Stimulated activated CD4-positive, alpha-beta T cell treated with anti-CD3 and anti-CD28 coated beads, Interleukin-1b, Interleukin-23, amount 100 ng/mL, for 4 hours (primary cell): ENCODE results near the gene SETDB2.

Source experiments
- DNase-seq, 2 donors: peaks; one replicate each; pipeline ENCODE4 v3.0.0-alpha.2; 2020; ENCODE audit warnings: low read depth in 2 of 2

The SETDB2 gene

GRCh38 chr13:49464621-49465325 is 20.7 kb downstream of the SETDB2 start:
- no peak for DNase-seq

GRCh38 chr13:49466292-49466838 is 22.3 kb downstream of the SETDB2 start:
- no peak for DNase-seq

DNA sequence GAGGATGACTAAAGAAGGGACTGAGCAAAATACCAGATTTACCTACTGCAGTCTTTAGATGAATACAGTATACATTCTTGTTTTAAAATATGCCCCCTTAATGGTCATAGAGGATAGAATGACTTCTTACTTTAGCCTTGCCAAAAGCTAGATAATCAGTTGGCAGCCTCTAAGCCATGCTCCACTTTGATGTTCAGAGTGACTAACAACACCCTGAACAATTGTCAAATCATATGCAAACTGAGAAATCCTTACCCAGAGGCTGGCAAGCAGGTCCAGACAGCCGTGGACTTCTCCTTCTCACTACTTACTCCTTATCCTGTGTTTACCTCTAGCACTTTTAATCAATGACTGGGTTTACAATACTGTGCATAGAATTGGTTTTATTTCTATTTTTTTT is 28.1 kb downstream of the SETDB2 start:
- DNase-seq = no peak

GRCh38 chr13:49476529-49476928 is 32.5 kb downstream of the SETDB2 start:
- no peak for DNase-seq

DNA sequence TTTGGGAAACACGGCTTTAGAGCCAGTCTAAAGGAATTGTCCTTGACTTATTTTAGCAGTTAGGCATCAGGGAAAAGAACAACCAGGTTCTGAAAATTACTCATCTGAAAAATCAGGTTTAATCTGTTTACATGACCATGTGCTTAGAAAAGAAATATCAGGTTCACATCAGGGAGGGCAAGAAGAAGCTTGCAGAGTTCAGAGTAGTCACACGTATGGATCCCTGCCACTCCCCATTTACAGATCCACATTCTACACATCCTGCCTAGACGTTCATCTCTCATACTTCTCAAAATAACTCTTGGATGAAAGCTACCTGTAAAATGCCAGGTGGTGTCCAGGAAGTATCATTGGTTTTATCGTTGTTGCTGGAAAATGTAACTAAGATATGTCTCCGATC is 37.7 kb downstream of the SETDB2 start:
- DNase-seq = no peak

GRCh38 chr13:49488563-49488962 is 44.5 kb downstream of the SETDB2 start:
- no peak for DNase-seq

- no peak for DNase-seq
These were observed 50.6 kb downstream of the SETDB2 start for GRCh38 chr13:49494645-49495044.

DNA sequence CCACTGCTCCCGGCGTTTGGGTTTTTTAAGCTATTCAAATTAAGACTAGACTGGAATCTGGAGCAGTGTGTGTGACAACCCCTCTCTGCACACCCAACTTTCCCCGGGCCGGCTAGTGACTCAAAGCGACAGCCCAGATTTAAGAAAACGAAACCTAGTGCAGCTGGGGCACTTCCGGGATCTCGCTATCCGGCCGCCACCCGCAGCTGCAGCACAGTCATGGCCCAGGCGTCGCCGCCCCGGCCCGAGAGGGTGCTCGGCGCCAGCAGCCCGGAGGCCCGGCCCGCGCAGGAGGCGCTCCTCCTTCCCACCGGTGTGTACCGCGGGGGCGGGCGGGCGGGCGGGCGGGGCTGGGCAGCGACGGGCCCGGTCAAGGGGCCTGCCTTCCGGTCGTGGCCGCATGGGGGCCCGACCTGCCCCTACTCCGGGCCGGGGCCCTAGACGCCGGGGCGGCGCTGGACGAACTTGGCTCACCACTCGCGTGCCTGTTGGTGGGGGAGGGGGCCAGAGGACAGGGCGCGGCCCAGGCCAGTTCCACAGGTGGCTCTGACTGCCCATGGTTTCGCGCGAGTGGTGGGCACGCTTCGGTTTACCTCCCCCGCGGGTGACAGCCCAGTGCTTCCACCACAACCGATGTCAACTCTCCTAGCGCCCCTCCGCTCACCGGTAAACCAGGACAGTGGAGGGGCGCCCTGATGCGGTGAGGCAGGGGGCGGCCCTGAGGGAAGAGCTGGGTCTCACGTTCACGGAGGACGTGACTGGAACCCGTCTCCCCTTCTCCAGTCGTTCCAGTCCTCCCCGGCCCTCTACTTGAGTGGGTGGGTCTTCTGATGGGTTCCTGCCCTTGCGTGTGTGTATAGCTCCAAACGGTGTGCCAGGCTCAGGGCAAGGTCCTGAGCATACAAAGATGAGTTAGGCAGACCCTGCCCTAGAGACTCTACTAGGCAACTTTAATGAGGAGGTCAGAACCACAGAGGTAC is 52.0 kb downstream of the SETDB2 start, which contains the start of gene PHF11:
Gene PHF11, plus strand, starts transcription at position 171 of the 980 bp plus-strand sequence. Its CDS starts 49 bp downstream, at position 220.
- DNase-seq = peak; percentile 76 to 84

GRCh38 chr13:49496837-49497236 is 52.8 kb downstream of the SETDB2 start:
- peak; percentile 12 to 41 for DNase-seq

- no peak for DNase-seq
These were observed 53.2 kb downstream of the SETDB2 start for GRCh38 chr13:49497272-49497671.

GRCh38 chr13:49498206-49498605 is 54.1 kb downstream of the SETDB2 start:
- DNase-seq = no peak

DNA sequence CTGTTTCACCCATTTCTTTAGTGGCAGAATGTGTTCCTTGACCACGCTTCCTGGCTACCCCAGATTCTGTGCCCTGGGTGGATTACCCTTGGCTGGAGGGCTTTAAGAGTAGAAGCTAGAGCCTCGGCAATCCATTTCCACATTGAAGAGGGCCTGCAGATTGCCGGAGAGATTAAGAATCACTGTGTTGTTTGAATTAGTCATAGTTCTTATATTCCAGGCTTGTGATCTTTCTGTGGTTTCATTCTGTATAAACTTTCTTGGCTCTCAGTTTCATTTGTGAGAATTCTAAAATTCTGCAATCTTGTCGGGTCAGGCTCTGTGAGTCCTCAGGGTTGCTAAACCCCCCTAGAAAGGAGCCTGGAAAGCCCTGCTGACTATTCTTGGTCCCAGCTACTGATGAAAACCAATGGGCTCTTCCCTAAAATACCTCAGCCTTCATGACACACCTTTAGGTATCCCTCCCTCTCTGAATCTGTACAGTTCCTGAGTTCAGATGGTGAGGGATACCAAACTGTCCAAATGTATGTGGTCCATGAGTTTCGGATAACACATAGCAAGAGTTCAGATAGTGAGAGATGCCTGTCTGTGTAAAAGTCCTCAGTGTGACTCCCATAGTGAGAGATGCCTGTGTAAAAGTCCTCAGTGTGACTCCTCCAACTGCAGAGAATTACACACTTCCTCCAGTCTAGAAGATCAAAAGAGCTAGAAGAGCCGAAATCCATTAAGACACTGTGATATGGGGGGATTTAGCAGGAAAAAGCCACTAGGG is 56.0 kb downstream of the SETDB2 start:
- no peak for DNase-seq

DNA sequence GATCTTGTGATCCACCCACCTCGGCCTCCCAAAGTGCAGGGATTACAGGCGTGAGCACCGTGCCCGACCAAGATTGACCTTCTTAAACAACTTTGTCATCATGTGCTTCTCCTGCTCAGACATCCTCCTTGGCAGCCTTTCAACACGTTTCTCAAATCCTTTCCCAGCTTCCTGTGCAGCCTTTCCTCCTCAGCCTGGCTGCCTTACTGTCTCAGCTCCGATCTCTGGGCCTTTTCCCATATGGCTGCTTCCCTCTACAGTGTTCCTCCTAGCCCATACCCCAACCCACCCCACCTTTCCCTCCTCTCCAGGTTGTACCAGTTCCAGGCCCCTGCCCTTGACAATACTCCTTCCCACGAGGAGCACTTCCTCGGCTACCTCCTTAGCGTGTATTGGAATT is 58.9 kb downstream of the SETDB2 start:
- no peak for DNase-seq

DNA sequence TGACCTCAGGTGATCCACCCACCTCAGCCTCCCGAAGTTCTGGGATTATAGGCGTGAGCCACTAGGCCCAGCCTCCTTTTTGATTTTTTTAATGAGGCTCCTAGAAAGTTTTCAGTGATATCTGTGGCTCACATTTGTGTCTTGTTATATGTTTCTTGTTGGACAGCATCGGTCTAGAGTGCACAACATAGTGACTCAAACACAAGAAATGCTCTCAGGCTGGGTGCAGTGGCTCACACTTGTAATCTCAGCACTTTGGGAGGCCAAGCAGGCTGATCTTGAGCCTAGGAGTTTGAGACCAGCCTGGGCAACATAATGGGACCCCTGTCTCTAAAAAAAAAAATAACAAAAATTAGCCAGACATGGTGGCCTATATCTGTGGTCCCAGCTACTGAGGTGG is 59.9 kb downstream of the SETDB2 start:
- DNase-seq = no peak

GRCh38 chr13:49512578-49512977 is 68.5 kb downstream of the SETDB2 start:
- no peak for DNase-seq

DNA sequence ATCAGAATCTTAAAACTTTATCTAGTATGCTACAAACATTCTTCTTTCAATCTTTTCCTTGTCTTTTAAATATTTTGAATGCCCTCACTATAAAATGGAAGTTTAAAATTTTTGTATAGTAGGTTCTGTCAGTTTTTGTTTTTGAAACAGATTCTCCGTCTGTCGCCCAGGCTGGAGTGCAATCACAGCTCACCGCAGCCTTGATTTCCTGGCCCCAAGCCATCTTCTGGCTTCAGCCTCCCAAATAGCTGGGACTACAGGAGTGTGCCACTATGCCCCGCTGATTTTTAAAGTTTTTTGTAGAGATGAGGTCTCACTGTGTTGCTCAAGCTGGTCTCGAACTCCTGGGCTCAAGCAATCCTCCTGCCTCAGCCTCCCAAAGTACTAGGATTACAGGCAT is 72.4 kb downstream of the SETDB2 start:
- DNase-seq = no peak

DNA sequence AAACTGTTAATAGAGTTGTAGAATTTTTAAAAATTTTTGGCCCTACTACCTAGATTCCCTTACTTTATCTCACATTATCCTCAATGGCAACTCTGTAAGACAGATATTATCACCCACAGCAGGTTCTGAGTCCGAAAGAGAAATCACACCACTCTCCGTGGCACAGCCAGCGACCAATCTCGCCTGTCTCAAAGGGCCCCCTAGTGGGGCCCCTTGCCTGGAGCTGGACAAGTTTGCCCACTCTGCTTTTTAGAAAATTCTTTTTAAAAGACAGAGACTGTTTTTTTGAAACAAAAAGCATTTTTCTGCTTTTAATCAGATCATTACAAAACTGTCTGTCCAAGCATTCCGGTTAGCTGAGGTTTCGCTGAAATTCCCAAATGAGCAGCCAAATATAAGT is 73.4 kb downstream of the SETDB2 start:
- no peak for DNase-seq

DNA sequence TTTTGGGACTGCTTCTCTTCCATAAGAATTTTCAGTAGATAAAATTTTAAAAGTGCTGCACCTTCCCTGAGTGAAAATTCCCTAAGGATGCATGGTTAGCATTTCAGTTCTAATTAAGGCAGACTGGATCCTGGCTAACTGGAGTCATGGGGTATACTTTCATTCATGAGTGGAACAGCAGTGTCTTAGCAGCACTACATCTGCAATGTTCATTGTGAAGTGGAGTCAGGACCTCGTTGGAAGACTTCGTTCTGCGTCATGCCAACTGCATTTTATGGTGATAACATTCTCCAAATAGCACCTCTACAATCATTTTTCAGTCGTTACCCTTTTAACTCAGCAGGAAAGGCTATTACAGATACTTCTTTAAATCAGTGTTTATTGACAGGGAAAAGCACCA is 77.2 kb downstream of the SETDB2 start:
- no peak for DNase-seq

GRCh38 chr13:49524740-49525501 is 80.8 kb downstream of the SETDB2 start:
- DNase-seq = no peak

DNA sequence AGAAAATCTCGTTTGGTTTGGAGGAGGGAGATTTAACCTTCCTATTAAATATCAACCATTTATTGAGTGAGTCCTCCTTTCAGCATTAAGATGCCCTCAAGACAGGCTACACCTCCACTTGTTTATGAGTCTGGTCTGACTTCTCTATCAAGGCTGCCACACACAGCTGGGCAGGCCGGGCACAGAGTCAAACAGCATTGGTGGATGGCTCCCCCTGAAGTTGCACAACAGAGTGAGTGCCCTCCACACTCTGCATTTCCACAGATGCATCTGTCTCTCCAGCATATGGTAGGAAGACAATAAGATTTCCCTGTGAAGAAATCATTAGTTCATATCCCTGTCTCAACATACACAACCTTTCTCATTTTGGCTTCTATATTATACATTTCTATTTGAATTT is 83.0 kb downstream of the SETDB2 start:
- DNase-seq = no peak

DNA sequence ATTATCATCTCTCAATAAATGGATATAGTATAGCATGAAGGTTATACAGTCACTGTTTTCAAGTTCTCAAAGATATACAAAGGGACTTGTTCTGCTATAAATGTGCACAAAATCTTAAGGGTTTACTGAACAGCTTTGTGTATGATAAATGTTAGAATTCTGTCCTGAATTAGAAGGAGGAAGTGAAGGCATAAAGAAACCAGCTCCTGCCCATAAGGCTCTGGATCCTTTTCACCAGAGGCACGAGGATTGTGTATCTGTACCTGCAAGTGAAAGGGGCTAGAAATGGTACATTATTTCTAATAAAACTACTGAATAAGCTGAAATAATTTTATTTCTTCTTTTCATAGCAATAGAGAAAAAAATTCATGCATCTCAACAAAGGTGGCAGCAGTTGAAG is 84.1 kb downstream of the SETDB2 start:
- DNase-seq = no peak
